Gastrocnemius medialis (tissue), 4 donors: ENCODE data around the gene ARHGAP8. TPM values are rescaled to one million over a fixed set of nuclear protein-coding genes. Genes with fewer than 3 reads are reported as not detected.
"Not testable (repeated sequence)": the region's sequence is repeated elsewhere in the genome, so short reads cannot be mapped to it uniquely, and the experiment has no call there.

Source experiments
- ATAC-seq, 2 donors: fragments of 150-250 bp; one replicate each; pipeline ENCODE4 v1.9.1; 2016
- DNase-seq, 2 donors: peaks; one replicate each; pipeline ENCODE4 v3.0.0-alpha.2; 2019
- H3K27ac ChIP-seq, 4 donors: fragments of 200-600 bp; sonication (generic); 1 replicate in 1 of 4; 2 replicates in 3 of 4; pipeline ENCODE4 v1.5.1; 2016 to 2018; ENCODE audit warnings: mild to moderate bottlenecking in 2 of 4, moderate library complexity in 1 of 4
- H3K27me3 ChIP-seq, 3 donors: fragments of 200-600 bp; sonication (generic) in 2 of 3; 1 replicate in 1 of 3; 2 replicates in 2 of 3; pipeline versions ENCODE4 v1.5.1 to v1.6.0; 2016 to 2019; ENCODE audit warnings: mild to moderate bottlenecking in 1 of 3, moderate library complexity in 1 of 3
- H3K36me3 ChIP-seq, 2 donors: fragments of 200-600 bp; sonication (generic) in 1 of 2; one replicate each; pipeline ENCODE4 v1.5.1; 2017 to 2018
- H3K4me1 ChIP-seq, 2 donors: fragments of 200-600 bp; sonication (generic) in 1 of 2; one replicate each; pipeline ENCODE4 v1.5.1; 2016 to 2017; ENCODE audit warnings: mild to moderate bottlenecking in 2 of 2
- H3K4me3 ChIP-seq, 4 donors: fragments of 200-600 bp; sonication (generic) in 3 of 4; 1 replicate in 1 of 4; 2 replicates in 3 of 4; pipeline ENCODE4 v1.5.1; 2016 to 2019; ENCODE audit warnings: mild to moderate bottlenecking in 2 of 4
- H3K9me3 ChIP-seq, 3 donors: fragments of 200-600 bp; sonication (generic) in 2 of 3; 1 replicate in 1 of 3; 2 replicates in 2 of 3; pipeline ENCODE4 v1.5.1; 2016 to 2019
- POLR2A ChIP-seq, 2 donors: fragments of 450-650 bp; IDR thresholded peaks; one replicate each; pipeline ENCODE4 v1.6.1; 2017; ENCODE audit warnings: antibody characterized with exemption in 2 of 2, mild to moderate bottlenecking in 2 of 2, moderate library complexity in 2 of 2
- in situ Hi-C, 4 donors: fragments of 200-750 bp; cut with MboI; loops; one replicate each; pipeline versions ENCODE4 v1.15.0 to v1.8.0; 2017; ENCODE audit warnings: low sequenced_read_pairs in 4 of 4
- intact Hi-C: fragments of 100-400 bp; cut with DNase I; formaldehyde crosslinking; loops from one replicate; pipeline ENCODE4 v1.15.1; 2023; ENCODE audit warnings: low total_unique reads
- total RNA-seq, 4 donors: library from RNA; depleted of rRNA; stranded (reverse); fragments of >200 nt; gene quantifications; one replicate each; pipeline versions ENCODE4 v1.1.0 to v1.2.3, GENCODE V29; 2016
- TF ChIP-seq, protein P1 (sequence below), 5 experiments: fragments of 450-650 bp in 3 of 5; fragments of 200-600 bp in 2 of 5; sonication (generic) in 2 of 5; IDR thresholded peaks in 4 of 5; conservative IDR thresholded peaks in 1 of 5; 1 replicate in 4 of 5; 2 replicates in 1 of 5; pipeline ENCODE4 v1.5.1; 2016 to 2019; ENCODE audit warnings: antibody characterized with exemption in 5 of 5, mild to moderate bottlenecking in 3 of 5, moderate library complexity in 3 of 5

Gene ARHGAP8
- total RNA-seq, 4 donors from 2014 or later: not detected

DNA sequence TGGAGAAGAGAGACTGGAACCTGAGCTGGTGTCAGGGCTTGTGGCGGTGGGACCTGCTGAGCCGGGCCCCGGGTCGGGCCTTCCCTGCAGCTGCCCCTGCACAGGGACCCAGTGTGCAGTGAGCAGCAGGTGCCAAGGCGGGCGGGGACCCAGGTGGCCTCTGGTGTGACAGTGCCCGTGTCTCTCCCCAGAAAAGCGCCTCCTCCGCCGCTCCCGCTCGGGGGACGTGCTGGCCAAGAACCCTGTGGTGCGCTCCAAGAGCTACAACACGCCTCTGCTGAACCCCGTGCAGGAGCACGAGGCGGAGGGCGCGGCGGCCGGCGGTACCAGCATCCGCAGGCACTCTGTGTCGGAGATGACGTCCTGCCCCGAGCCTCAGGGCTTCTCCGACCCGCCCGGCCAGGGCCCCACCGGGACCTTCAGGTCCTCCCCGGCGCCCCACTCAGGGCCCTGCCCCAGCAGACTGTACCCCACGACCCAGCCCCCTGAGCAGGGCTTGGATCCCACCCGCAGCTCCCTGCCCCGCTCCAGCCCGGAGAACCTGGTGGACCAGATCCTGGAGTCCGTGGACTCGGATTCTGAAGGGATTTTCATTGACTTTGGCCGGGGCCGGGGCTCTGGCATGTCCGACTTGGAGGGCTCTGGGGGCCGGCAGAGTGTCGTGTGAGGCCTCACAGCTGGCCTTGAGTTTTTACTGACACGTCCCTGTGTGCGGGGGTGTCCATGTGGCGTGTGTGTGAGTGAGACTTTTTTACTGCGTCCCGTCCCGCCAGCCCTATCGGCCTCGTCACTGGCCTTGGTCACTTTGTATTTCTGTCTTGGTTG is 15.6 kb upstream of the ARHGAP8 start:
- no peaks in the 10 kb centered on the region for H3K9me3 ChIP-seq
- no peak overlapping the region for H3K27ac ChIP-seq
- intact Hi-C loops (no loop called here), in situ Hi-C loops (loop anchor here in 1 of 4 donors (5.0 kb wide), 1 partner anchor 39 kb away; no protein-coding TSS in a partner anchor)
- peaks cover 4 to 9% (median 5%) of the 10 kb centered on the region in 3 donors for H3K27me3 ChIP-seq
- H3K36me3 ChIP-seq: no peaks in the 10 kb centered on the region
- no peak for ATAC-seq
- H3K4me1 ChIP-seq: no peaks in the 10 kb centered on the region
- H3K4me3 ChIP-seq: no peak overlapping the region
- no peak for TF ChIP-seq POLR2A (IDR thresholded peaks at IDR 0.05)
- TF ChIP-seq, protein P1, sequence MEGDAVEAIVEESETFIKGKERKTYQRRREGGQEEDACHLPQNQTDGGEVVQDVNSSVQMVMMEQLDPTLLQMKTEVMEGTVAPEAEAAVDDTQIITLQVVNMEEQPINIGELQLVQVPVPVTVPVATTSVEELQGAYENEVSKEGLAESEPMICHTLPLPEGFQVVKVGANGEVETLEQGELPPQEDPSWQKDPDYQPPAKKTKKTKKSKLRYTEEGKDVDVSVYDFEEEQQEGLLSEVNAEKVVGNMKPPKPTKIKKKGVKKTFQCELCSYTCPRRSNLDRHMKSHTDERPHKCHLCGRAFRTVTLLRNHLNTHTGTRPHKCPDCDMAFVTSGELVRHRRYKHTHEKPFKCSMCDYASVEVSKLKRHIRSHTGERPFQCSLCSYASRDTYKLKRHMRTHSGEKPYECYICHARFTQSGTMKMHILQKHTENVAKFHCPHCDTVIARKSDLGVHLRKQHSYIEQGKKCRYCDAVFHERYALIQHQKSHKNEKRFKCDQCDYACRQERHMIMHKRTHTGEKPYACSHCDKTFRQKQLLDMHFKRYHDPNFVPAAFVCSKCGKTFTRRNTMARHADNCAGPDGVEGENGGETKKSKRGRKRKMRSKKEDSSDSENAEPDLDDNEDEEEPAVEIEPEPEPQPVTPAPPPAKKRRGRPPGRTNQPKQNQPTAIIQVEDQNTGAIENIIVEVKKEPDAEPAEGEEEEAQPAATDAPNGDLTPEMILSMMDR (IDR thresholded peaks at IDR 0.05 in 4 of 5, conservative IDR thresholded peaks at IDR 0.05 in 1 of 5): no peak
- DNase-seq: no peak

DNA sequence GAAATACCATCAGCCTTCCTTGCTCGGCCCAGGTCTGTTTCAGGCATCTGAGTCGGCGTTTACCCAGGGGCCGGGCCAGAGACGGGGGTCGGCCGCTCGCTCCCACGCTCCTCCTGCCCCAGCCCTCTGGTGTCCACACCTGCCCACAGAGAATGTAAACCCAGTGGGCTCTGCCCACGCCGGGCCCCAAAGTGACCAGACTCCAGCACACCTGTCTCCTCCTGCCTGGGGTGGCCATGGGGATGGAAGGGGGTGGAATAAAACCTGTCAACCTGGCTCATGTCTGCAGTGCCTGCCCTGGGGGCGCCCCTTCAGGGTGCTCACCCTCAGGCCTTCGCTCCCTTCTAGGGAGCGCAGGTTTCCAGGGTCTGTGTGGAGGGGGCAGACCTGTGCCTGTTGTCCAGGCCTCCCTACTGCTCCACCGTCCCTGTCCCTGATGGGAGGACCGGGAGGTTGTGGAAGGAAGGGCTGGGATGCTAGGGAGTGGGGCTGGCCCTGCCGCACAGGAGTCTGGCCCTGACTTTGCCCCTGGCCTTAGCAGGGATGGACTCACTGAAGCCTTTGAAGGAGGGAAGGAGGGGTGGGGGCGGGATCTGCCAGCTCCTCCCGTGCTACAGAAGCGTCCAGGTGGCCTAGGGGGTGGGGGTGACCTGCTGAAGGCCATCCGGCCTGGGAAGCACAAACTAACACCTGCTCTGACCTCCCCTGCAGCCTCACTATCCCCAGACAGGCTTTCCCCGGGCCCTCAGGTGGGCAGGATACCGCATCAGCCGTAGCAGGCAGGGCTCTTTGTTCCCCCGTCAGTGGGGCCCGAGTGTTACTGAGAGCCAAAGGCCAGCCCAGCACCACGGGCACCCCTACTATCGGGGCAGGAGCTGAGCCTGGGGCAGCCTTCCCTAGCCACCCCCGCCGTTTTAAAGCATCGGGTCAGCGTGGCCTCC is 14.7 kb upstream of the ARHGAP8 start:
- no peak for TF ChIP-seq POLR2A (IDR thresholded peaks at IDR 0.05)
- TF ChIP-seq, protein P1 (IDR thresholded peaks at IDR 0.05 in 4 of 5, conservative IDR thresholded peaks at IDR 0.05 in 1 of 5): no peak
- Histone ChIP-seq H3K27me3 (peaks cover 5 to 11% (median 9%) of the 10 kb centered on the region in 3 donors), H3K36me3 (no peaks in the 10 kb centered on the region), H3K4me3 (no peak overlapping the region), H3K27ac (no peak overlapping the region), H3K9me3 (no peaks in the 10 kb centered on the region), H3K4me1 (no peaks in the 10 kb centered on the region)
- ATAC-seq (no peak), DNase-seq (no peak)
- in situ Hi-C loops: loop anchor here in 1 of 4 donors (5.0 kb wide), 1 partner anchor 40 kb away; no protein-coding TSS in a partner anchor
- intact Hi-C loops: no loop called here

DNA sequence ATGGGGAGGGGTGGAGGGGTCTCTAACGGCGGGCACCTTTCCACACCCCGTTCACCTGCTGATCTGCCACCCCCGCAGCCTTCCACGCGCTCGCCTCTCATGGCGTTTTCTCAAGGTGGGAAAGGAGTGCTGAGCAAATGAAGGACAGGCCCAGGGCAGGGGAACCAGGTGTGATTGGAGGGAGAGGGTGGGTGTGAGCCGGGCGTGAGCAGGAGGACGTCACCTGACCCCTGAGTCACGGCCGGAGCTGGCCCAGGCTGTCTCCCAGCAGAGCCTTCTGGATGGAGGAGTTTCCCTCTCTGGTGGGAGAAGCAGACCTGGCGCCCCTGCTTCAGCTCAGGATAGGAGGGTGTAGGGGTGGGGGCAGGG is 14.0 kb upstream of the ARHGAP8 start:
- in situ Hi-C loops: loop anchor here in 1 of 4 donors (5.0 kb wide), 1 partner anchor 41 kb away; no protein-coding TSS in a partner anchor
- intact Hi-C loops: no loop called here
- H3K4me3 ChIP-seq: no peak overlapping the region
- no peak for TF ChIP-seq POLR2A (IDR thresholded peaks at IDR 0.05)
- no peak overlapping the region for H3K27ac ChIP-seq
- no peaks in the 10 kb centered on the region for H3K9me3 ChIP-seq
- no peaks in the 10 kb centered on the region for H3K4me1 ChIP-seq
- no peak for DNase-seq
- H3K36me3 ChIP-seq: no peaks in the 10 kb centered on the region
- H3K27me3 ChIP-seq: peaks cover 5 to 14% (median 11%) of the 10 kb centered on the region in 3 donors
- ATAC-seq: no peak

DNA sequence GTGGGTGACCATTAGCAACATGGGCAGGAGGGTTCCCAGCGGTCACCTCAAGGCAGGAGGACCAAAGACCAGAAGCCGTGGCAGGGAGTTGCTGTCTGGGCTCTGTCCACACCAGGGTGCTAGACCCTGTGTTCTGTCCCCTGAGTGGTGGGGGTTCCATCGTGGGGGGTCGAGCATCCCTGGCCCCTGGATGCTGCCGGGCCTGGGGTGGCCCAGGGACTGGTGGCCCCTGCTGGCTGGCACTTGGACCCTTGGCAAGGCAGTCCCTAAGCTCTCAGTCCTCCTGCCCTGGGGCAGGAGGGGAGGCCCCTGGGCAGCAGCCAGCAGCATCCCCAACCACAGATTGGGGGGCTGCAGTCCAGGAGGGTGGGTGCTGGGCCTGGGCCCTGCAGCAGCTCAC is 13.4 kb upstream of the ARHGAP8 start:
- ATAC-seq (no peak), DNase-seq (no peak)
- intact Hi-C loops: no loop called here
- in situ Hi-C loops: loop anchor here in 1 of 4 donors (5.0 kb wide), 1 partner anchor 42 kb away; no protein-coding TSS in a partner anchor
- Histone ChIP-seq H3K36me3 (no peaks in the 10 kb centered on the region), H3K9me3 (no peaks in the 10 kb centered on the region), H3K4me3 (no peak overlapping the region), H3K27ac (no peak overlapping the region), H3K4me1 (no peaks in the 10 kb centered on the region), H3K27me3 (peaks cover 5 to 14% (median 11%) of the 10 kb centered on the region in 3 donors)
- TF ChIP-seq POLR2A (IDR thresholded peaks at IDR 0.05): no peak
- TF ChIP-seq, protein P1 (IDR thresholded peaks at IDR 0.05 in 4 of 5, conservative IDR thresholded peaks at IDR 0.05 in 1 of 5): no peak

DNA sequence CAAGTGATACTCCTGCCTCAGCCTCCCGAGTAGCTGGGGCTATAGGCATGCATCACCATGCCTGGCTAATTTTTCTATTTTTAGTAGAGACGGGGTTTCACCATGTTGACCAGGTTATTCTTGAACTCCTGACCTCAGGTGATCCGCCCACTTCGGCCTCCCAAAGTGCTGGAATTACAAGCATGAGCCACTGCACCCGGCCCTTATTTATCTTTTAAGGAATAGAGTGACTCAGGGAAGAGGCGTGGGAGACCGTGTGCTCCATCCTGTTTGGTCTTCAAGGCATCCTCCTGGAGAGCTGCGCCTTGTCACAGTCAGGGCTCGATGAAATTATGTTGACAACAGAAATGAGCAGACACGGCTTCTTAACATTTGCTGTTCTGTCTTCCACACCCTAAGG is 12.7 kb upstream of the ARHGAP8 start:
- H3K27ac ChIP-seq, H3K9me3 ChIP-seq, intact Hi-C loops, ATAC-seq, H3K4me1 ChIP-seq, H3K36me3 ChIP-seq, H3K4me3 ChIP-seq, DNase-seq: not testable (repeated sequence)
- peaks cover 5 to 14% (median 11%) of the 10 kb centered on the region in 3 donors for H3K27me3 ChIP-seq
- in situ Hi-C loops: loop anchor here in 1 of 4 donors (5.0 kb wide), 1 partner anchor 42 kb away; no protein-coding TSS in a partner anchor
